GM12873 (cell line): ENCODE measurements around the gene MMEL1.

ENCODE experiments used
- CTCF ChIP-seq: IDR thresholded peaks from 2 replicates; pipeline ENCODE4 v1.5.1; 2012; ENCODE audit warnings: low read depth, mild to moderate bottlenecking, moderate library complexity, low read length, control low read depth; ENCODE audit not compliant: insufficient read depth; ENCODE audit errors: missing control alignments

The MMEL1 gene

GRCh38 chr1:2643414-2644077 is 10.7 kb upstream of the MMEL1 start:
- TF ChIP-seq CTCF = no peak

GRCh38 chr1:2642560-2643413 is 10.0 kb upstream of the MMEL1 start:
- TF ChIP-seq CTCF = peak; percentile 6

GRCh38 chr1:2642131-2642559 is 9.3 kb upstream of the MMEL1 start:
- TF ChIP-seq CTCF = no peak

- no peak for TF ChIP-seq CTCF
These were observed 8.7 kb upstream of the MMEL1 start for GRCh38 chr1:2641381-2642130.

- TF ChIP-seq CTCF = no peak
These were observed 7.8 kb upstream of the MMEL1 start for GRCh38 chr1:2640626-2641025.

- no peak for TF ChIP-seq CTCF
These were observed 7.0 kb upstream of the MMEL1 start for GRCh38 chr1:2639607-2640521.

- no peak for TF ChIP-seq CTCF
These were observed 6.4 kb upstream of the MMEL1 start for GRCh38 chr1:2639203-2639602.
